HG03571 (cell line): ENCODE measurements around the gene LTK.

Source experiments
- ATAC-seq: cut with Tn5 transposase; IDR thresholded peaks from one replicate; pipeline ENCODE4 v1.9.1; 2021; ENCODE audit not compliant: unreplicated experiment

LTK gene

DNA sequence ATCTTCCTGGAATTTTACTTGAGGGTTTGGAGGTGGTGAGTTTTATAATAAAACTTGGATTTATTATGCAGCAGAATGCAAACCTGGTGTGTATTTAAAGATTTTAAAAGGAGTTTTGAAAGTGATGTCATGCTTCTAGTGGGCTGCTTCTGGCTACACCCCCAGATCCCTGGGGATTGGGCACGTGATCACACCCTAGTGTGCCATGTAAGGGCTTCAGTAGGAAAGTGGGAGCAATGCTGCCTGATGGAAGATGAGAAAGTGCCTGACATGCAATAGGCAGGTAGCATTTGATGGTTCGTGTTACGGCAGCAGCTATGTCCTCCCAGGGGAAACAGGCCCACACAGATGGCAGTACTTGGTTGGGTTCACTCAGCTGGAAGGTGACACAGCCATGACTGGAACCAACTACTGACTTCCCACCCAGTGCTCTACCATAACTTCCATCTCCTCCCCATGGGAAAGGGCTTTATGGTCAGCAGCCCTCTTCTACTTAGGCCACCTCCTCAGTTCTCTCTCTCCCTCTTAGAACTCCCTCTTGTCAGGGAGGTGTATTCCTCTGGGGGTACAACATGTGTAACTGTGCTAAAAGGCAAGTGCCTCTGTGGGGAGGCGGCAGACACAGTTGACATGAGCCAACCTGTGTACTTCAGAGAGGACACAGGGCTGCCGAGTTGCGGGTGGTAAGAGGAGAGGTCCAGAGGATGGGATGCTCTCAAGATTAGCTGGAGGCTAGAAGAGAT is 14.3 kb downstream of the LTK start:
- ATAC-seq, result no peak

DNA sequence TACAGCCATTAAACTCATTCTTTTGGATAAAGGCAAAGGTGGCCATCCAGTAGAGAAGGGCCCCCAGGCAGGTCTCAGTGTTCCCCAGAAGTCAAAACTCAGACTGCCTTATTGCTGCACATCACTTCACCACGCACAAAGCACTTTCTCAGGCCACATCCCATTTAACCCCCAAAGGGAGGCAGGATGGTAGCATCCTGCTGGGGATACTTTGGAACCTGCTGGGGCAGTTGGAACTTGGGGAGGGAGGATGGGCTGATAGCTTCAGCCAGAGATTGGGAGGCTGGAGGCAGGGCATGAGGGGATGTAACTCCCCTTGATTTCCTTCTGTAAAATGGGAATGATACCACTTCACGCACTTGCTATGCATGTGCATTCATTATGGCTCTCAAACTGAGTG is 15.0 kb downstream of the LTK start:
- ATAC-seq, result no peak

DNA sequence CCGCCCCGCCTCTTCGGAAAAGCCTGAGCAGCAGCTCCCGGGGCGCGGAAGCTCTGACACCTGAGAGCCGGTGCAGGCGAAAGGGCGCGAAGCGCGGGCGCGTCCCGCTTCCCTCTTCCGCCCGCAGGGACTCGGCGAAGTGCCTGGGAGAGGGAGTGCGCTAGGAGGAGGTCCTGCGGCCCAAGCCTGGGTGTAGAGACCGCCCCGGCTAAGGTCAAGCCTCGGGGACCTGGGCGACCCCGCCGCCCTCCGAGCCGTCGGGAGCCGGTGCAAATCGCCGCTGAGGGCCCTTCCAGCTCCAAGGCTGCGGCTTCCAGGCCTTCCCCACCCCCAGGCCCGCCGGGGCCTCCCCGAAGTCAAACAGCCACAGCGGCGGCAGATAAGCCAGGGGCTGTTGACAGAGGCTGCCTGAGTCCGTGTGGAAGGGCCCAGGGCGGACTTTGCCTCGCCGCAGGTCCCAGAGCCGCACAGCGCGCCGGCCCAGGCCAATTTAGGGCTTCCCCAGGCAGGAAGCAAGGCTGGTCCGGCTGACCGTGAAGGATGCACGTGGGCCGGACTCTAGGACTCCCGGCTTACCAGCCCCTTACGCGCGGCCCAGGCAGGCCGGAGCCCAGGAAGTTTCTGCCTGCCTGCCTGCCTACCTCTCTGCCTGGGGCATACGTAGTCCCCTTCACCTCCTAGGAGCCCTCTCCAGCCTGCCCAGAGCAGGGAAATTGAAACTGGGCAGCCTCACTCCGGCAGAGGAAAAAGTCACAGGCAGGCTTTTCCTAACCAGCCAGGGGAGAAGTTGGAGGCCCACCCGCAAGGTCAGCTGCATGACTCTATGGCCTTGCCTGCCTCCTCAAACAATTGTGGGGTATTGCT is 17.7 kb downstream of the LTK start:
- ATAC-seq, result no peak

DNA sequence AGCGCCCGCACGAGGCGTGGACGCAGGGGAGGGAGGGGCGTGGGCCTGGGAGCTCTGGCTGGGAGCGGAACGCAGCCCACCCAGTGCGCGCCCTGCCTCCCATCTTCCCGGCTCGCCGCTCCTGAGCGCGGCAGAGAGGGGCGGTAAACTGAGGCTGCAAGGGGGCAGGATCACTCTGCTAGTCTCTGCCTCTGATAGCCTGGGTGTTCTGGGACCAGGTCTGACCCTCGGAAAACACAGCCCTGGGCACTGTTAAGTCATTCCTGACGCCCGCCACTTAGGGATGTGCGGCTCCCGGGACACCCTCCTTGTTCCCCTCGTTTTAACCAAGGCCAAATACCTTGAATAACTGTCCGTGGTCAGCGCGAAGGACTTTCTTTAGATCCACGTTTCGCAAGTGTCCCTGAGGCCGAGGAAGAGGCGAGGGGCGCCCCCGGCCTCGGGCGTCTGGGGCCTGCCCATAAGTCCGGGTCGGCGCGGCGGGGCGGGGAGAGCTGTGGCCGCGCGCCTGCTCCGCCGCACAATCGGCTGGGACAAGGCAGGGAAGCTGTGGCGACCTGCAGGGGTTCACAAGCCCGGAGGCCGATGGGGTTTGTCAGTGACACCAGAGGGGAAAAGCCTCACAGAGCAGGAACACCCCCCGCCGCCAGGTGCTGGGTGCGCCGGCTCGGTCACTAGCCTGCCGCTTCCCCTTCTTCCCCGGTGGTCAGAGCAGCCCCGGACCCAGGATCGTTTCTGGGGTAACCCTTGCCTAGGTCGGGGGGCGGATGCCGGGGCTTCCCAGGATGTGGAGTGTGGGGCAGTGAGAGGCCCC is 18.5 kb downstream of the LTK start:
- ATAC-seq, result no peak

DNA sequence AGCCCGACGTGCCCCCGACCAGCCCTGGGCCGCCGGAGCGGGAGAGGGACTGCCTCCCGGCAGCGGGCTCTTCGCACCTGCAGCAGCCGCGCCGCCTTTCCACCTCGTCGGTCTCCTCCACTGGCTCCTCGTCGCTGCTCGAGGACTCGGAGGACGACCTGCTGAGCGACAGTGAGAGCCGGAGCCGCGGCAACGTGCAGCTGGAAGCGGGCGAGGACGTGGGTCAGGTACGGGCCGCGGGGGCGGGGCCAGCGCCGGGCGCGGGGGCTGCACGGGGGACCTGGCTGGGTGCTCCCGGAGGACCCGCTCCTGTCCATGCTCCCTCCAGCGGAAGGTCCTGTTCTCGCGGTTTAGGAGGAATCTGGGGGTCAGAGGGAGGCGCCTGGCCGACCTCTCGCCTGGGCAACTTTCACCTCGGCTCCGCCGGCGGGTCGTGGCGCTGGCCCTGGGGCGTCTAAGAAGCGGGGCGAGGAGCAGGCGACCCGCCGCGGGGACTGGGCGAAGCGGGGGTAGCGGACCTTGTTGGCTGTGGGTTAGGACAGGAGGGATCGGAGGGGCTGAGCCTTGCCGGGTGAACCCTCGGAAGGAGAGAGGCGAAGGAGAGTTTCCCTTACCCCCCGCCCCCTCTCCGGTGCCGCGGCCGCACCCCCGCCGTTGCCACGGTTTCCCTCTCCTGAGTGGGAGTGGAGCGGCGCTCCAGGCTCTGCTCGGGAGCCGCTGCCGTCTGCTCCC is 19.3 kb downstream of the LTK start:
- ATAC-seq, result peak; percentile 11

DNA sequence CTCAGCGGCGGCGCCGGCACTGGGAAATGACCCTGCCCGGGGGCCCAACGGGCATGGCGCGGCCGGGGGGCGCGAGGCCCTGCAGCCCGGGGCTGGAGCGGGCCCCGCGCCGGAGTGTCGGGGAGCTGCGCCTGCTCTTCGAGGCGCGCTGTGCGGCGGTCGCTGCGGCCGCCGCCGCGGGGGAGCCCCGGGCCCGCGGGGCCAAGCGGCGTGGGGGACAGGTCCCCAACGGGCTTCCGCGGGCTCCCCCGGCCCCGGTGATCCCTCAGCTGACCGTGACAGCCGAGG is 19.8 kb downstream of the LTK start:
- ATAC-seq, result no peak

DNA sequence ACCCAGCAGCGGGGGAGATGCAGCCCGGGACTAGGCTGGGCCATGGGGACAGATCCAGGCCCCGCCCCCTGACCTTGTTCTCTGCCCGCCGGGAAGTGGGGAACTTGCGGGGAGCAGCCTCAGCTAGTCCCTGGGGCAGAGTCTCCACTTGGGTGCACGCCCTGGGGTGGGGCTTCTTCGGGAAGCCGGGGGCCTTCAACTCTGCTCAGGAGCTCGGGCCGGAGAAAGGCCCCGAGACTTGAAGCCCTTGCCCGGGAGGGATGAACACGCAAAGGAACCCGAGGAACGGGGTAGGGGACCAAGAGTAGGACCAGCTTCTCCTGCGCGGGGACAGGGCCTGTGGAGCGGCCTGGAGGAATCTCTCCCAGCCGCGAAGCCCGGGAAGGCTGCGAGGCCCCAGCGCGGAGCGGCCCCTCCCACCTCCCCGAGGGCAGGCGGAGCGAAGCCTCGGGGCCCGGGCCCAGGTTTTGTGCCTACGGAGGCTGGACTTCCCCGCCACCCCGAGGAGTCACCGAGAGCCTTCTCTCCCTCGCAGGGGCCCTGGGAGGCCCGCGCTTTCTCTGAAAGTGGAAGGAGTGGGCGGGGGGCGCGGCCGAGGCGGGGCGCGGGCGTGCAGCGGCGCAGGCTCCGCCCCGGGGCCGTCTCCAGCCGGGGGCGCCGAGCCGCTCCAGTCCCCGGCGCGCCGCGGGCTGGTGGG is 20.3 kb downstream of the LTK start, which contains the start of gene ITPKA:
TSS of gene ITPKA (plus strand) at position 670 of the 697 bp plus-strand sequence. CDS start 54 bp downstream, outside the sequence.
- ATAC-seq, result peak; percentile 49

DNA sequence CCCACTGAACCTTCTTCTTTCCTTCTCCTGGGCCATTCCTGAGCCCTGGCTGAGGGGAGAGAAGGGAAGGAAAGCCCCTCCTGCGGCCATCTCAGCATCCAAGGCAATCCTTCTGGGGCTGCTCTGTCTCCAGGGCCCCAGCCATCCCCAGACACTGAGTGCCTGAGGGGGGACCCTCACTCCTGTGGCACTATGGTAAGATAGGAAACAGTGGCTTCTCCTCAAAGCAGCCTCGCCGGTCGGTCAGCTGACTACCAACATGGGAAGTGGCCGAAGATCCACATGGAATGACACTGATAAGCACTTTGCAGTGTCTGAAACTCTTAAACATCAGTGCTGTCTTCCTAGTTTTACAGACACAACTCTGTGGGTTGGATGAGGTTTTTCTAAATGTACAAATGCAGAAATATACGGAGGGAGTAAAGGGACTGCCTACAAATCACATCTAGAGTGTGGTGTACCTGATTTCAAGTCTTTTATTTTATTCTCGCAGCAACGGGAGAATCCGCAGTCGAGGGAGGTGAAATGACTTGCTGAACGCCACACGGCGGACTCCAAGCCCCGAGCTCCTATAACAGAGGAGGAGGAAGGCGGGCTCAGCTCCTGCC is 20.9 kb downstream of the LTK start:
- ATAC-seq, result no peak

DNA sequence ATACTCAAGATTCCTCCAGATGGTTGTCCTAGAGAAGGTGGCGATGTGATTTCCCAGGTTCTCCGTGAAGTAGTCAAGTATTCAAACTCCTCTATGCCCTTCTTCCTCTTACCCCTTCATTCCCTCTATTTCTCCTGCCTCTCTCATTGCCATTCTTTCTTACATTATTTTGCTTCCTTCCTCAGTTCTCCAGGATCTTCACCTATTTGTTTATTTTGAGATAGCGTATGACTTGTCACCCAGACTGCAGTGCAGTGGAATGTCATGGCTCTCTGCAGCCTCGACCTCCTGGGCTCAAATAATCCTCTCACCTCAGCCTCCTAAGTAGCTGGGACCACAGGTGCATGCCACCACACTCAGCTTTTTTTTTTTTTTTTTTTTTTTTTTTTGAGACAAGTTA is 21.7 kb downstream of the LTK start:
- no peak for ATAC-seq

DNA sequence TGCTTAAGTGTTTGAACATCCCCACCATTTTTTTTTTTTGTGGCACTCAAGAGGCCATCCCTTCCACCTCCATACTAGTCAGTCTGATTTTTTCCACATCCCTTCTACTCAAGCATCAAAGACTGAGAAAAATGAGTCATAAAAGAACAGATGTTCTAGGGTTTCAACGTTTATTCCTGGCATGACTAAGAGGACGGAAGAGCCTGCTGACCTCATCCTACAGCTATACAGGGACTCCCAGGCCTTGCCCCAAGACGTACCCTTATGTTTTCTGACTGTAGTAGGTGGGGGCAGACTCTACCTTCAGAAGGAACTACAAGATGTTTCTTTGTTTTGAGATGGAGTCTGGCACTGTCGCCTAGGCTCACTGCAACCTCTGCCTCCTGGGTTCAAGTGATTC is 23.3 kb downstream of the LTK start:
- ATAC-seq, result no peak

DNA sequence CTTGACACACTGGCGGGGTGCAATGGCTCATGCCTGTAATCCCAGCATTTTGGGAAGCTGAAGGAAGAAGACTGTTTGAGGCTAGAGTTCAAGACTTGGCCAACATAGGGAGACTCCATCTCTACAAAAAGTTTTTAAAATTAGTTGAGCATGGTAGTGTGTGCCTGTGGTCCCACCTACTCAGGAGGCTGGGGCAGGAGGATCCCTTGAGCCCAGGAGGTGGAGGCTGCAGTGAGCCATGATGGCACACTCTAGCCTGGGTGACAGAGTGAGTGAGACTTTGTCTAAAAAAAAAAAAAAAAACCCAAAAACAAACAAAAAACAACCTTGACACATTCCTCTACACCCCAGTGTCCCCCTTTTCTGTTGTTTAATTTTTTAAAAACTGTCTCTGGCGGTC is 24.0 kb downstream of the LTK start:
- ATAC-seq, result no peak

DNA sequence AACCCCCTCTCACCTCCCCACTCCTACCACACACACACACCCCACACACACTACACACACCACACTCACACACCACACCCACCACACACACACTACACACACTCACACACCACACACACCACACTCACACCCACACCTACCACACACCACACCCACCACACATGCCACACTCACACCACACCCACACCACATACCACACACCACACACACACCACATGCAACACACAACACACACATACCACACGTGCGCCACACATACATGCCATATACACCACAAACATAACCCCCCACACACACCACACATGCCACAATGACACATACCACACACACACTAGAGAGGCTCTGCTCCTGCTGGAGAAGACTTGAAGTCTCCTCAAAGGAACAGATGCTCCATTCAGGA is 25.8 kb downstream of the LTK start:
- ATAC-seq, result no peak

DNA sequence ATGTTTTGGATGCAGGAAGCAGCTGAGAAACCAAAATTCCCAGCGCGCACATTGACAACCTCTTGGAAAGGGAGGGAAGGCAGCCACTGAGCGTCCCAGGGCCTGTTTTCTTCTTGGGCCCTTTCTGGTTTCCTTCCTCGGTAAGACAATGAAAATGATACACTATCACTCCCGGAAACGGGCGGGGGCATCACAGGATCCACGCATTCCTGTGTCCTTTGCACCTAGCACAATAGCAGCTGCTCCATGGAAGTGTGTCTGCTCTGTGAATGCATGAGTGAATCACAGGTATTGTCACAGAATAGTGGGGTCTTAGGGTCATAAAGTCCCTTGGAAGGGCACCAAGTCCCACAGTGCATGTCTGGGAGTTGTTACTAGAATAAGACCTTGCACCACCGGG is 26.2 kb downstream of the LTK start:
- ATAC-seq, result no peak

DNA sequence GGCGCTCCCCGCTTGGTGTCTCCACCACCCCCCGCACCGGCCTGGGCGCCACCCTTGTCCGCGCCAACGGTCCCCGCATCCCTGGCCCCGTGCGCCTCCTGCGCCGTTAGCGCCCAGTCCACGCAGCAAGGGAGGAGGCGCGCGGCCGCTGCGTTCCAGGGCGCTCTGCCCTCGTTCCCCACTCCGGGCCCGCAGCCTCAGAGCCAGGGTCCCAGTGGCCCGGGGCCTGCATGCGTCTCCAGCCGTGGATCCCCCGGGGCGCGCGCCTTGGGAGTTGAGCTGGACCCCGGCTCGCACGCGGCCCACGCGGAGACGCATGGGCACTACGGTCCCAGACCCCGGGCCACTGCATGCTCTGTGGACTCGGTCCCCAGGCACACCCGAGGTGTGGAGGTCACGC is 27.3 kb downstream of the LTK start:
- ATAC-seq, result no peak

DNA sequence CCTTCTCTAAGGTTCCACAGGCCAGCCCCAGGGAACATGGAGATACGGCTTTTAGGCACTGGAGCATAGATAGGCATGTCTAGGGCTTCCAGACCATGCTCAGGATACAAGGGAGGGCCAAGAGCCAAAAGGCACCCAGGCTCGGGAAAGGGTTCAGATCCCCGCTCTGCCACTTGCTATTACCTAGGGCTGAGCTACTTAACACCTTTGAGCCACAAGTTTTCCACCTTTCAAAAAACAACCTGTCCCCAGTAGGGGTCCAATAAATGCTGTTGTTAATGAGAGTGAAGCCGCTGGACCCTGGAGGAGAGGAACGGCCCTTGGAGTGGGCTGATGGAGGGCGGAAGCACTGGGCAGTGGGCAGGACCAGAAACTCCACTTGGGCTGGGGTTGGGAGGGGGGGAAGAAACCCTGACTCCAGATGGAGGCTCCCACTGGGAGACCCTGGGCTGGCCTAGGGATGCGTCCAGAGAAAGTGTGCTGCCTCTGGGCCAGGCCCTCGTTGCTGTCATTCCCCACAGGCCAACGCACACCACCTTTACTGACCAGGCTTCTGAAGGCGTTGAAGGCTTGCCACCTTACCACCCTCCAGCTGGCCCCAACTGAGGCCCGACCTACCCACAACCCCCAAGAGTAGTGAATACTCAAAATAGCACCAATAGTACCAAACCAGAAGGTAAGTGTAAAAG is 28.5 kb downstream of the LTK start:
- ATAC-seq, result no peak

DNA sequence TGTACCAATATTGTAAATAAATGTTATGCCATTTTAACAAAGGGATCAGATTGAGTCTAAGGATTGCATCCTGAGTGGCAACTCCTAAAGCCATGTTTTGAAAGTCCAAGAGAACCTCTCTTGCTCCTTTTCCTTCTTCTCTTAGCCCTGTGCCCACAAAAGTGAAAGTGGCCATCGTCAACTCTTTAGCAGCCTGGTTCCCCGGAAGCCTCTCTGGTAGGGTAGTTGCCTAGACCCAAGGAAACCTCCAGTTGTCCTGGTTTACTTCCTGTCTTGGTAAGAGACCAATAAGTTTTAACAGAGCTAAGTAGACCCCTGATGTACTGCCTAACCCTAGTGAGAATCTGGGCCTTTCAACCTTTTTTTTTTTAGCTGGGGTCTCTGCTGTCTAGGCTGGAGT is 30.1 kb downstream of the LTK start:
- ATAC-seq, result no peak

DNA sequence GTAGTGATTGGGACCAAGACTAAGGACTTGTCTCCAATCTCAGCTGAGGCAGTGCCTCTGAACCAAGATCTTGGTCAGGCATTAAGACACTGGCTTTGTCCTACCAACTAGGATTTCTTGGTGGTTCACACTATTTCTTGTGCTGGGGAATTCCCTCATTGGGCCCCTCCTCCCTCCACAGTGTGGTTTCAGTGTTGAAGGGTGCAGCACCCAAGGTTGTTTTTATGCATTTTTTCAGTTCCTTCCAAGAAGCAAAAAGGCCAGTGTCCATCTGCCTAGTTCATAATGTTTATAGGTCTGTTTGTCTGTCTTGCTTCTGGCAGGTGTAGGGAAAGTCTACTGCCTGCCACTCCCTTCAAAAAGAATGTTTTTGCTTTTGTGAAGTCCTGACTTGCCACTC is 30.5 kb downstream of the LTK start:
- ATAC-seq, result no peak

DNA sequence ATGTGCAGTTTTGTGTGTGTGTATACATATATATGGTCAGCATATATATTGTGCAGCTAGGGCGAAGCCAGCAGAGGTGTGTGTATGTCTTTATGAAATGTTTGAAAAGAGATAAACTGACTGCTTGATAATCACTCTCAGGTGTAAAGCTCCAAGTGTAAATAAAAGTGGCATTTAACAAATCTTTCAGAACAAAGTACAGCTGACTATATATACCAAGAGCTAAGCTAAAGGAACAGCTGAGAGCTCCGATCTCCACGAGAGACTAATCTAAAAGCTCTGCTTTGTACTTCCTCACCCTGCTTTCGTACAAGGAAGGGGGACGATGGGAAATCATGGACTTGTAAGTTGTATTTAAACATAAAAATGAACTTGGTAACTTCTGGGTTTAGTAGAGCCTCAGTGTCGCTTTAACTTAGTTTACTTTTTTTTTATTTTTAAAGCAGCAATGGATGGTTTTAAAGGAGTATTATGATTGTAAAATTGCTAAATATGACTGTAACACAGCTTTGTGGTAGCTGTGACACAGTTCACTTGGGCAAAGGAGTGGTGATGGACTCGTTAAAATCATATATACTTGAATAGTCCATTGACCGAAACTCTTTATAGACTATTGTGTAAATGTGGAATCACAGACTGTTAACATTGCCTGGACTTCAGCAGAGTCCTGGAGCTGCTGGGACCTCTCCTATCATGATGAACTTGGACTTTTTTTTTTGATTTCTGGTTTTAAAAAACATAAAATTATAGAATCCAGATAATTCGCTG is 31.3 kb downstream of the LTK start:
- no peak for ATAC-seq
